Measurements from ENCODE around the gene SLC30A7.
"Not testable (repeated sequence)": the region's sequence is repeated elsewhere in the genome, so short reads cannot be mapped to it uniquely, and the experiment has no call there.

GRCh38 chr1:100948721-100949405, 53.0 kb downstream of the SLC30A7 start:
- TF ChIP-seq CTCF (IDR thresholded peaks at IDR 0.05; ENCODE audit: low read depth, low read length, poor library complexity, severe bottlenecking); EZH2phosphoT487 (IDR thresholded peaks at IDR 0.05; ENCODE audit: borderline replicate concordance, low read length): not testable (repeated sequence)

Data from DOHH2 (cell line).